ENCODE results near the gene CRLF1.

Gene CRLF1

GRCh38 chr19:18647807-18648206, 41.2 kb upstream of the CRLF1 start:
- Histone ChIP-seq H3K4me3 (ENCODE audit: low read depth, low read length) (no peak overlapping the region), H3K9ac (ENCODE audit: low read length) (no peak overlapping the region), H3K27ac (ENCODE audit: low read depth, low read length) (no peak overlapping the region)

GRCh38 chr19:18647371-18647767, 40.8 kb upstream of the CRLF1 start:
- no peak overlapping the region for H3K4me3 ChIP-seq (ENCODE audit: low read depth, low read length)
- H3K9ac ChIP-seq (ENCODE audit: low read length): no peak overlapping the region
- no peaks in the 10 kb centered on the region for H3K9me3 ChIP-seq (ENCODE audit: control insufficient read depth, insufficient read depth, low read depth, low read length)
- H3K4me1 ChIP-seq (ENCODE audit: control insufficient read depth, insufficient read depth, low read length): peaks cover 54% of the 10 kb centered on the region
- H3K36me3 ChIP-seq (ENCODE audit: control insufficient read depth, insufficient read depth, low read length): no peaks in the 10 kb centered on the region
- H3K27me3 ChIP-seq (ENCODE audit: control insufficient read depth, insufficient read depth, low read length): peaks cover 4% of the 10 kb centered on the region; the same call in 1 of the 2 replicates
- H3K27ac ChIP-seq (ENCODE audit: low read depth, low read length): no peak overlapping the region

More at GRCh38 chr19:18647807-18648206, 41.2 kb upstream of the CRLF1 start:
- Histone ChIP-seq H3K9me3 (ENCODE audit: control insufficient read depth, insufficient read depth, low read depth, low read length) (no peaks in the 10 kb centered on the region), H3K4me1 (ENCODE audit: control insufficient read depth, insufficient read depth, low read length) (peaks cover 54% of the 10 kb centered on the region), H3K27me3 (ENCODE audit: control insufficient read depth, insufficient read depth, low read length) (peaks cover 4% of the 10 kb centered on the region; the same call in 1 of the 2 replicates), H3K36me3 (ENCODE audit: control insufficient read depth, insufficient read depth, low read length) (no peaks in the 10 kb centered on the region)

- Histone ChIP-seq H3K4me1 (ENCODE audit: control insufficient read depth, insufficient read depth, low read length) (peaks cover 51% of the 10 kb centered on the region), H3K36me3 (ENCODE audit: control insufficient read depth, insufficient read depth, low read length) (no peaks in the 10 kb centered on the region), H3K9me3 (ENCODE audit: control insufficient read depth, insufficient read depth, low read depth, low read length) (no peaks in the 10 kb centered on the region), H3K27me3 (ENCODE audit: control insufficient read depth, insufficient read depth, low read length) (peaks cover 4% of the 10 kb centered on the region; the same call in 1 of the 2 replicates), H3K4me3 (ENCODE audit: low read depth, low read length) (no peak overlapping the region), H3K27ac (ENCODE audit: low read depth, low read length) (no peak overlapping the region), H3K9ac (ENCODE audit: low read length) (no peak overlapping the region)
These were observed 40.2 kb upstream of the CRLF1 start for GRCh38 chr19:18646535-18647370.

GRCh38 chr19:18645035-18645511, 38.5 kb upstream of the CRLF1 start:
- H3K9me3 ChIP-seq (ENCODE audit: control insufficient read depth, insufficient read depth, low read depth, low read length): no peaks in the 10 kb centered on the region
- no peak overlapping the region for H3K9ac ChIP-seq (ENCODE audit: low read length)
- H3K27ac ChIP-seq (ENCODE audit: low read depth, low read length): no peak overlapping the region
- H3K4me1 ChIP-seq (ENCODE audit: control insufficient read depth, insufficient read depth, low read length): peaks cover 34% of the 10 kb centered on the region
- no peak overlapping the region for H3K4me3 ChIP-seq (ENCODE audit: low read depth, low read length)
- no peaks in the 10 kb centered on the region for H3K36me3 ChIP-seq (ENCODE audit: control insufficient read depth, insufficient read depth, low read length)
- no peaks in the 10 kb centered on the region for H3K27me3 ChIP-seq (ENCODE audit: control insufficient read depth, insufficient read depth, low read length)

- H3K27ac ChIP-seq (ENCODE audit: low read depth, low read length): no peak overlapping the region
These were observed 37.8 kb upstream of the CRLF1 start for GRCh38 chr19:18644196-18645034.

GRCh38 chr19:18639706-18640243, 33.2 kb upstream of the CRLF1 start:
- Histone ChIP-seq H3K4me1 (ENCODE audit: control insufficient read depth, insufficient read depth, low read length) (0 out of 2 replicates have a peak, but pooled peaks cover 10% of the 10 kb centered on the region), H3K27ac (ENCODE audit: low read depth, low read length) (no peak overlapping the region), H3K9me3 (ENCODE audit: control insufficient read depth, insufficient read depth, low read depth, low read length) (no peaks in the 10 kb centered on the region), H3K36me3 (ENCODE audit: control insufficient read depth, insufficient read depth, low read length) (no peaks in the 10 kb centered on the region), H3K4me3 (ENCODE audit: low read depth, low read length) (no peak overlapping the region), H3K27me3 (ENCODE audit: control insufficient read depth, insufficient read depth, low read length) (peaks cover 8% of the 10 kb centered on the region), H3K9ac (ENCODE audit: low read length) (no peak overlapping the region)

More at GRCh38 chr19:18644196-18645034, 37.8 kb upstream of the CRLF1 start:
- Histone ChIP-seq H3K4me3 (ENCODE audit: low read depth, low read length) (no peak overlapping the region), H3K9ac (ENCODE audit: low read length) (no peak overlapping the region), H3K9me3 (ENCODE audit: control insufficient read depth, insufficient read depth, low read depth, low read length) (no peaks in the 10 kb centered on the region), H3K36me3 (ENCODE audit: control insufficient read depth, insufficient read depth, low read length) (no peaks in the 10 kb centered on the region), H3K27me3 (ENCODE audit: control insufficient read depth, insufficient read depth, low read length) (no peaks in the 10 kb centered on the region), H3K4me1 (ENCODE audit: control insufficient read depth, insufficient read depth, low read length) (peaks cover 29% of the 10 kb centered on the region)

GRCh38 chr19:18637673-18638630, 31.4 kb upstream of the CRLF1 start:
- peak overlapping the region; percentile 82 for H3K9ac ChIP-seq (ENCODE audit: low read length)
- H3K4me3 ChIP-seq (ENCODE audit: low read depth, low read length): peak overlapping the region; percentile 96
- no peaks in the 10 kb centered on the region for H3K36me3 ChIP-seq (ENCODE audit: control insufficient read depth, insufficient read depth, low read length)
- H3K4me1 ChIP-seq (ENCODE audit: control insufficient read depth, insufficient read depth, low read length): 0 out of 2 replicates have a peak, but pooled peaks cover 4% of the 10 kb centered on the region
- H3K27me3 ChIP-seq (ENCODE audit: control insufficient read depth, insufficient read depth, low read length): peaks cover 12% of the 10 kb centered on the region
- H3K9me3 ChIP-seq (ENCODE audit: control insufficient read depth, insufficient read depth, low read depth, low read length): no peaks in the 10 kb centered on the region
- H3K27ac ChIP-seq (ENCODE audit: low read depth, low read length): no peak overlapping the region

GRCh38 chr19:18636969-18637629, 30.5 kb upstream of the CRLF1 start, which contains the start of gene KLHL26:
KLHL26 (plus strand) TSS chr19:18637028; CDS start chr19:18637055, 27 bp downstream.
- Histone ChIP-seq H3K36me3 (ENCODE audit: control insufficient read depth, insufficient read depth, low read length) (no peaks in the 10 kb centered on the region), H3K27ac (ENCODE audit: low read depth, low read length) (peak within 1 kb of the TSS; percentile 36; the same call in 1 of the 2 replicates), H3K4me3 (ENCODE audit: low read depth, low read length) (peak within 1 kb of the TSS; percentile 96), H3K27me3 (ENCODE audit: control insufficient read depth, insufficient read depth, low read length) (peaks cover 12% of the 10 kb centered on the region), H3K9me3 (ENCODE audit: control insufficient read depth, insufficient read depth, low read depth, low read length) (no peaks in the 10 kb centered on the region), H3K4me1 (ENCODE audit: control insufficient read depth, insufficient read depth, low read length) (0 out of 2 replicates have a peak, but pooled peaks cover 4% of the 10 kb centered on the region), H3K9ac (ENCODE audit: low read length) (peak within 1 kb of the TSS; percentile 82)

GRCh38 chr19:18636183-18636968, 29.8 kb upstream of the CRLF1 start:
- Histone ChIP-seq H3K9ac (ENCODE audit: low read length) (peak overlapping the region; percentile 35), H3K4me1 (ENCODE audit: control insufficient read depth, insufficient read depth, low read length) (0 out of 2 replicates have a peak, but pooled peaks cover 4% of the 10 kb centered on the region), H3K27me3 (ENCODE audit: control insufficient read depth, insufficient read depth, low read length) (peaks cover 12% of the 10 kb centered on the region), H3K4me3 (ENCODE audit: low read depth, low read length) (peak overlapping the region; percentile 96), H3K27ac (ENCODE audit: low read depth, low read length) (no peak overlapping the region), H3K36me3 (ENCODE audit: control insufficient read depth, insufficient read depth, low read length) (no peaks in the 10 kb centered on the region), H3K9me3 (ENCODE audit: control insufficient read depth, insufficient read depth, low read depth, low read length) (no peaks in the 10 kb centered on the region)

Measured in HUES6 (cell line).